22Rv1 (cell line): ENCODE results near the gene PRSS58.

Source experiments
- ZFX ChIP-seq: fragments of 450-650 bp; IDR thresholded peaks from 2 replicates; pipeline ENCODE4 v1.6.1; 2017; ENCODE audit warnings: antibody characterized with exemption, borderline replicate concordance
- TF ChIP-seq, protein P1 (sequence below): fragments of 450-650 bp; IDR thresholded peaks from 2 replicates; pipeline ENCODE4 v1.5.1; 2017; ENCODE audit warnings: mild to moderate bottlenecking

DNA sequence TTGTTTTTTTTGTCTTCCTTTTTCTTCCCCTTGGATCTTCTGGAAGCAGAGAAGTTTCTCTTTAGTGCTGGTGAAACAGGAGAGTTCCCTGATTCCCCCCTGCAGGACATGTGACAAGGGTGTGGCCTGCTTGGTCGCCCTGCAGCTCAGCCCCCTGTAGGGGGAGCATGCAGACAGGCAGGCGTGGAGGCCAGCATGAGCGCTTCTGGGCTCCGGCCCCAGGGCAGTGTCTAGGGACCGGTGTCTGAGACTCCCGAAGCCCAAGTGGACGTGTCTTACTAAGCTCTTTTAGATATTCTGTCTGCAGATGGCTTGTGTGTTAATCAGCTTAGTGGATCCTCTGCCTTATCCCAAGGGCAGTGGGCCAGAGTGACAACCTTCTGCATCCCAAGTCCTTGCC is 26.1 kb downstream of the PRSS58 start:
- TF ChIP-seq, protein P1, sequence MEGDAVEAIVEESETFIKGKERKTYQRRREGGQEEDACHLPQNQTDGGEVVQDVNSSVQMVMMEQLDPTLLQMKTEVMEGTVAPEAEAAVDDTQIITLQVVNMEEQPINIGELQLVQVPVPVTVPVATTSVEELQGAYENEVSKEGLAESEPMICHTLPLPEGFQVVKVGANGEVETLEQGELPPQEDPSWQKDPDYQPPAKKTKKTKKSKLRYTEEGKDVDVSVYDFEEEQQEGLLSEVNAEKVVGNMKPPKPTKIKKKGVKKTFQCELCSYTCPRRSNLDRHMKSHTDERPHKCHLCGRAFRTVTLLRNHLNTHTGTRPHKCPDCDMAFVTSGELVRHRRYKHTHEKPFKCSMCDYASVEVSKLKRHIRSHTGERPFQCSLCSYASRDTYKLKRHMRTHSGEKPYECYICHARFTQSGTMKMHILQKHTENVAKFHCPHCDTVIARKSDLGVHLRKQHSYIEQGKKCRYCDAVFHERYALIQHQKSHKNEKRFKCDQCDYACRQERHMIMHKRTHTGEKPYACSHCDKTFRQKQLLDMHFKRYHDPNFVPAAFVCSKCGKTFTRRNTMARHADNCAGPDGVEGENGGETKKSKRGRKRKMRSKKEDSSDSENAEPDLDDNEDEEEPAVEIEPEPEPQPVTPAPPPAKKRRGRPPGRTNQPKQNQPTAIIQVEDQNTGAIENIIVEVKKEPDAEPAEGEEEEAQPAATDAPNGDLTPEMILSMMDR: peak; percentile 59
- TF ChIP-seq ZFX: no peak
